Activated T-helper 2 cell treated with anti-CD3 and anti-CD28 coated beads, Interferon-gamma antibody, Interleukin-2, Interleukin-4, amounts not matched to agents 10 μg/mL and 5 μg/mL and 100 μg/mL, durations not matched to agents 14 hours and 24 hours and 36 hours (primary cell): ENCODE measurements around the gene PRRT3. TPM values are rescaled to one million over a fixed set of nuclear protein-coding genes. Genes with fewer than 3 reads are reported as not detected.

Experiments used
- DNase-seq: peaks from one replicate; pipeline ENCODE4 v3.0.0; 2021; ENCODE audit warnings: low spot score
- H3K27ac Mint-ChIP-seq: one replicate; pipeline ENCODE4 v1.8.0; 2021; ENCODE audit warnings: mixed read lengths
- H3K27me3 Mint-ChIP-seq: one replicate; pipeline ENCODE4 v1.8.0; 2021; ENCODE audit warnings: low read depth, mixed read lengths
- H3K36me3 Mint-ChIP-seq: one replicate; pipeline ENCODE4 v1.8.0; 2021; ENCODE audit warnings: low read depth, mixed read lengths
- H3K4me1 Mint-ChIP-seq: one replicate; pipeline ENCODE4 v1.8.0; 2021; ENCODE audit warnings: low read depth, mixed read lengths
- H3K4me3 Mint-ChIP-seq: one replicate; pipeline ENCODE4 v1.8.0; 2021; ENCODE audit warnings: low read depth, mild to moderate bottlenecking, moderate library complexity, mixed read lengths
- H3K9me3 Mint-ChIP-seq: one replicate; pipeline ENCODE4 v1.8.0; 2021; ENCODE audit warnings: mixed read lengths
- intact Hi-C: fragments of 100-400 bp; cut with micrococcal nuclease; formaldehyde crosslinking; loops from one replicate; pipeline ENCODE4 v1.15.1; 2023
- total RNA-seq: library from RNA; stranded (reverse); gene quantifications from 2 replicates; pipeline ENCODE4 v1.2.3, GENCODE V29; 2022

PRRT3 gene
- total RNA-seq, 1 donor from 2014 or later: 10.7 TPM

GRCh38 chr3:9932535-9932842 lies 19.7 kb downstream of the PRRT3 start:
- peaks cover 29% of the 10 kb centered on the region for H3K4me1 Mint-ChIP-seq
- H3K36me3 Mint-ChIP-seq: peaks cover 20% of the 10 kb centered on the region
- H3K9me3 Mint-ChIP-seq: no peaks in the 10 kb centered on the region
- no peak for DNase-seq
- peak overlapping the region; percentile 98 for H3K4me3 Mint-ChIP-seq
- peak overlapping the region; percentile 90 for H3K27ac Mint-ChIP-seq
- H3K27me3 Mint-ChIP-seq: no peaks in the 10 kb centered on the region
- intact Hi-C loops: loop anchor here (2.0 to 10.0 kb wide), 9 partner anchors 14 to 390 kb away; partner anchors contain the start of genes ARPC4, EMC3, FANCD2 and IL17RC

DNA sequence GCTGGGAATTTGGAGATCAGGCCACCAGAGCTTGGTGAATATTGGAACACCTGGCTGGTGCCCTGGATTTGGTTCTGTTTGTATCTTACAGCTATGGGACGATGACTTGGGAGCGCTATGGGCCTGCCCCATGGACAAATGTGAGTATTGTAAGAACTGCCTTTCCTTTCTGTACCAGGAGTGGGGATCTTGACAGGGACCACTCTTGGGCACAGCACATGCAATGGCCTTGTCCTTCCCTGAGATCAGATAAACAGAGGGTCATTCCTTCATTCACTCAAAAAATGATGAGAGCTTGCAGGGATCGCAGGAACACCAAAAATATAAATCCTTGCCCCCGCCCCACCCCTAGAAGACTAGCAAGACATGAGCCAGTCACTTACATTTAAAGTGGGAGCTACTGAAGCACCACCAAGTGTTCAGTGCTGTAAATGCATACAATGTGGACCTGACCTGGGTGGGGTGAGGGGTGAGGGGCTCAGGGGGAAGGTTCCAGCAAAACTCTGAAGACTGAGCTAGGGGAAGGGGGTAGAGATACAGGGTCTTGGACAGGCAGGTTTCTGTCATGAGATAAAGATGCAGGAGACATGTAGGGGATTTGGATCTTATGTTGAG lies 21.3 kb downstream of the PRRT3 start:
- H3K27me3 Mint-ChIP-seq: no peaks in the 10 kb centered on the region
- intact Hi-C loops: loop anchor here (5.0 to 10.0 kb wide), 4 partner anchors 96 to 391 kb away; partner anchors contain the start of genes ARPC4, FANCD2, SEC13 and TADA3
- H3K27ac Mint-ChIP-seq: no peak overlapping the region
- no peaks in the 10 kb centered on the region for H3K9me3 Mint-ChIP-seq
- DNase-seq: no peak
- peak overlapping the region; percentile 54 for H3K4me3 Mint-ChIP-seq
- peaks cover 26% of the 10 kb centered on the region for H3K4me1 Mint-ChIP-seq
- peaks cover 11% of the 10 kb centered on the region for H3K36me3 Mint-ChIP-seq

DNA sequence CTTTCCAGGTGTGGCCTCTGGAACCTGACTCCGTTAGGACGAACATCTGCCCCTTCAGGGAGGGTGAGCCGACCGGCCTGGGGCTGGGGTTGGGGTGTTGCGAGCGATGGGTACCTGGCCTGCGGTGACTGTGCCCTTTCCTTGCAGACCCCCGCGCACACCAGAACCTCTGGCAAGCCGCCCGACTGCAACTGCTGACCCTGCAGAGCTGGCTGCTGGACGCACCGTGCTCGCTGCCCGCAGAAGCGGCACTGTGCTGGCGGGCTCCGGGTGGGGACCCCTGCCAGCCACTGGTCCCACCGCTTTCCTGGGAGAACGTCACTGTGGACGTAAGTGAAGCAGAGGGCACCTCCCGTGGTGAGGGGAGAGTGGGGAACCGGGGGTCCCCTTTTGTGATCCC lies 24.1 kb downstream of the PRRT3 start:
- no peak overlapping the region for H3K4me3 Mint-ChIP-seq
- DNase-seq: no peak
- H3K27ac Mint-ChIP-seq: no peak overlapping the region
- peaks cover 14% of the 10 kb centered on the region for H3K27me3 Mint-ChIP-seq
- peaks cover 10% of the 10 kb centered on the region for H3K4me1 Mint-ChIP-seq
- H3K9me3 Mint-ChIP-seq: no peaks in the 10 kb centered on the region
- no peaks in the 10 kb centered on the region for H3K36me3 Mint-ChIP-seq
- intact Hi-C loops: no loop called here

GRCh38 chr3:9918261-9919038 lies 33.8 kb downstream of the PRRT3 start:
- H3K4me3 Mint-ChIP-seq: no peak overlapping the region
- no peak overlapping the region for H3K27ac Mint-ChIP-seq
- H3K9me3 Mint-ChIP-seq: no peaks in the 10 kb centered on the region
- H3K36me3 Mint-ChIP-seq: no peaks in the 10 kb centered on the region
- peaks cover 6% of the 10 kb centered on the region for H3K4me1 Mint-ChIP-seq
- H3K27me3 Mint-ChIP-seq: peaks cover 14% of the 10 kb centered on the region
- no peak for DNase-seq
- intact Hi-C loops: no loop called here

DNA sequence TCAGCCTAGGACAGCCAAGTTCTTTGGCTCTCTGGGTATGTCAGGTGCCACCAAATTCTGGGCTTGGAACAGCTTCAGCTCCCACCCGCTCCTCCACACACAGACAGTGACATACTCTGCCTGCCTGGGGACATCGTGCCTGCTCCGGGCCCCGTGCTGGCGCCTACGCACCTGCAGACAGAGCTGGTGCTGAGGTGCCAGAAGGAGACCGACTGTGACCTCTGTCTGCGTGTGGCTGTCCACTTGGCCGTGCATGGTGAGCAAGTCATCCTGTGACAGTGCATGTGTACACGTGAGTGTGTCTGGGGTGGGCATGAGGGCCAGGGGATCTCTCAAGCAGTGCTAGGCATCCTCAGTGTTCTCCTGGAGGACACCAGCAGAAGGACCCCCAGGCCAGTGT lies 34.4 kb downstream of the PRRT3 start:
- intact Hi-C loops: loop anchor here (2.0 kb wide), 1 partner anchor 15 kb away; the partner anchor contains the start of gene CRELD1
- H3K36me3 Mint-ChIP-seq: no peaks in the 10 kb centered on the region
- no peak overlapping the region for H3K4me3 Mint-ChIP-seq
- no peak overlapping the region for H3K27ac Mint-ChIP-seq
- H3K9me3 Mint-ChIP-seq: no peaks in the 10 kb centered on the region
- no peak for DNase-seq
- H3K4me1 Mint-ChIP-seq: peaks cover 6% of the 10 kb centered on the region
- H3K27me3 Mint-ChIP-seq: peaks cover 12% of the 10 kb centered on the region

DNA sequence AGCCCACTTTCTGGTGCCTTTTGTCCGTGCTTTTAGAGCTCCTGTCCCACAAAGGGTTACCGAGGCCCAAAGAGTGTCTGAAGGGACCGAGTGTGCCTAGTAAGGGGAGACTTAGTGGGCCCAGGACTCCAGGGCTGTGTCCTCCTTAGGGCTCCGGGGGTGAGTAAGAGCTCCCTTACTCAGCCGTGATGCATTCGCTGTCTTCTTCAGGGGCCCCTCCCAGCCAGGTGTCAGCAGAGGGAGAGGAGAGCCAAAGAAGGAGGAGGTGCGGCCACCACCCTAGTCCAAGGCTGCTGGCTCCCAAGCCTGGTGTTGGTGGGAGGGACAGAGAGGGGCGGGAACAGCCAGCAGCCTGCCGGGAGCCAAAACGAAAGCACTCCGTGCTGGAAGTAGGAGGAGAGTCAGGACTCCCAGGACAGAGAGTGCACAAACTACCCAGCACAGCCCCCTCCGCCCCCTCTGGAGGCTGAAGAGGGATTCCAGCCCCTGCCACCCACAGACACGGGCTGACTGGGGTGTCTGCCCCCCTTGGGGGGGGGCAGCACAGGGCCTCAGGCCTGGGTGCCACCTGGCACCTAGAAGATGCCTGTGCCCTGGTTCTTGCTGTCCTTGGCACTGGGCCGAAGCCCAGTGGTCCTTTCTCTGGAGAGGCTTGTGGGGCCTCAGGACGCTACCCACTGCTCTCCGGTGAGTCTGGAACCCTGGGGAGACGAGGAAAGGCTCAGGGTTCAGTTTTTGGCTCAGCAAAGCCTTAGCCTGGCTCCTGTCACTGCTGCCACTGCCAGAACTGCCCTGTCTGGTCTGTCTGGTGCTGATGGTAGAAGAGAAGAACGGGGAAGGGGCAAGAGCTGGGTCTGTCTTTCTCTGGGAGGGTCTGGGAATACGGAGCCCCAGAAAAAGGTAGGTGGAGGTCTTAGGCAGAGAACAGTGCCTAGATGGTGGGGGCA lies 35.2 kb downstream of the PRRT3 start, which contains the start of gene IL17RC:
Gene IL17RC (plus strand): TSS at position 365 of the 947 bp plus-strand sequence. CDS start 218 bp downstream, at position 583.
- no peak for DNase-seq
- no peak within 1 kb of the TSS for H3K27ac Mint-ChIP-seq
- H3K4me3 Mint-ChIP-seq: peak within 1 kb of the TSS; percentile 68
- no peaks in the 10 kb centered on the region for H3K36me3 Mint-ChIP-seq
- peaks cover 10% of the 10 kb centered on the region for H3K27me3 Mint-ChIP-seq
- H3K9me3 Mint-ChIP-seq: peaks cover 3% of the 10 kb centered on the region
- intact Hi-C loops: loop anchor here (2.0 kb wide), 1 partner anchor 16 kb away; the partner anchor contains the start of gene CRELD1
- peaks cover 12% of the 10 kb centered on the region for H3K4me1 Mint-ChIP-seq

DNA sequence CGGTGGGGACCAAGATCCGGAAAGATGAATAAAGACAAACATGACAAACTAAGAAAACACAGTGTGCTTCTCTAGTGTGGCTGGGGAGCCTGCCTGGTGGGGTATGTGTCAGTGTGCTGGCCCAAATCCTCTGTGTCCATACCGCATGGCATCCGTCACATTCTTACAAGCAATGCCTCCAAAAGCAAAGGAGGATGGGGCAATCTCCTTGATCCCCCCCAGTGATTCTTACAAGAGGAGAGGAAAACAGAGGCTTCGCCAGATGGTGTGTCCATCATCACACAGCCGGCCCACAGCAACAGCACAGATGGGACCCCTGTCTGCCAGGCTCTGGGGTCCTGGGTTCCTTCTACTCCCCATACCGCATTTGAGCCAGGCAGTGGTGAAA lies 35.9 kb downstream of the PRRT3 start:
- peaks cover 3% of the 10 kb centered on the region for H3K9me3 Mint-ChIP-seq
- H3K4me1 Mint-ChIP-seq: peaks cover 12% of the 10 kb centered on the region
- no peaks in the 10 kb centered on the region for H3K36me3 Mint-ChIP-seq
- peaks cover 10% of the 10 kb centered on the region for H3K27me3 Mint-ChIP-seq
- intact Hi-C loops: loop anchor here (2.0 kb wide), 1 partner anchor 16 kb away; the partner anchor contains the start of gene CRELD1
- H3K27ac Mint-ChIP-seq: no peak overlapping the region
- H3K4me3 Mint-ChIP-seq: peak overlapping the region; percentile 68
- DNase-seq: no peak

GRCh38 chr3:9915254-9916141 lies 36.7 kb downstream of the PRRT3 start:
- Mint-ChIP-seq H3K4me1 (peaks cover 12% of the 10 kb centered on the region), H3K27ac (no peak overlapping the region), H3K36me3 (no peaks in the 10 kb centered on the region), H3K4me3 (peak overlapping the region; percentile 68), H3K9me3 (peaks cover 3% of the 10 kb centered on the region), H3K27me3 (peaks cover 13% of the 10 kb centered on the region)
- intact Hi-C loops: loop anchor here (2.0 kb wide), 2 partner anchors 17 to 25 kb away; partner anchors contain the start of genes CRELD1 and JAGN1
- no peak for DNase-seq

DNA sequence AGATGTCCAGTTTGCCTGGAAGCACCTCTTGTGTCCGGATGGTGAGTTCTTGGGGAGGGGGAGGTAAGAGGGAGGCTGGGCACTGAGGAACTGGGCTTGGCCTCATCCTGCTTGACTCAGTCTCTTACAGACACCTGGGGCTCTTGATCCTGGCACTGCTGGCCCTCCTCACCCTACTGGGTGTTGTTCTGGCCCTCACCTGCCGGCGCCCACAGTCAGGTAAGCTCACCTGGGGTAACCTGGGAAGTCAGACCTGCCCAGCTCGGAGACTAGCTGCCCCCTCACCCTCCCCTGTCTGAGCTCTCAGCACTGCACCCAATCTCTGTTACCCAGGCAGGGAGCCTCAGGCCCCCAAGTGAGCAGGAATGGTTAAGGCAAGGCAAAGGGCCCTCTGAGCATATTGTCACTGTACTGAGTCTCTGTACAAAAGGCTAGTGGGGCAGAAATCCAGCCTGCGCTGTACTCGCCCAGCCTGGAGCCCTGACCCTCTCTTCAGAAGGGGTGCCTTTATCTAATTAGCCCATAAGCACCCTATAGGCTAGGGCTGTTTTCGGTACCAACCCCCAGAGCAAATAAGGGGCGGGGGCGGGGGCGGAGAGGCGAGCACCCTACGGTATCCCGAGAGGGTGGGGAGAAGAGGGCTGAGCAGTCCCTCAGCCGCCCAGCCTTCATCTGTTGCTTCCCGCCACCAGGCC lies 37.5 kb downstream of the PRRT3 start:
- Mint-ChIP-seq H3K27ac (no peak overlapping the region), H3K4me3 (peak overlapping the region; percentile 39), H3K36me3 (no peaks in the 10 kb centered on the region), H3K27me3 (peaks cover 15% of the 10 kb centered on the region), H3K4me1 (peaks cover 13% of the 10 kb centered on the region), H3K9me3 (peaks cover 3% of the 10 kb centered on the region)
- intact Hi-C loops: loop anchor here (2.0 kb wide), 1 partner anchor 24 kb away; the partner anchor contains the start of gene JAGN1
- no peak for DNase-seq

DNA sequence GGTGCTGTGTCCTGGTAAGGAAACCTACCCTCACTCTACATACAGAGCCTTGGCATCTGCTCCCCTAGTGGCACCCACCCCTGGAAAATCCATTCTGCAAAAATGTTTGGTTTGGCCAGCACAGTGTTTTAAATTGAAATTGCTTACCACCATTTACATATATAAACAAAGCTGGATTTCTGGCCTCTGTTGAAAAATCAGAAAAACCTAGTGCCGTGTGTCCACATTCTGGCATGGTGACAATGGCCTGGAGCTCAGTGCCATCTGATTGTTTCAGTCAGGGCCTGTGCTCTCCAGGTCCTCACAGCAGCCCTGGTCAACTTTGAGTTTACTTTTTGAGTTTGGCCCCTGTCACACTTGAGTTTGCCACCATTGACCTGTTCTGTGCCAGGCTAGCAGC lies 38.2 kb downstream of the PRRT3 start:
- peaks cover 3% of the 10 kb centered on the region for H3K9me3 Mint-ChIP-seq
- intact Hi-C loops: loop anchor here (2.0 kb wide), 1 partner anchor 23 kb away; the partner anchor contains the start of gene JAGN1

GRCh38 chr3:9913601-9914000 lies 38.6 kb downstream of the PRRT3 start:
- Mint-ChIP-seq H3K4me3 (no peak overlapping the region), H3K4me1 (peaks cover 19% of the 10 kb centered on the region), H3K9me3 (peaks cover 3% of the 10 kb centered on the region), H3K36me3 (no peaks in the 10 kb centered on the region), H3K27me3 (peaks cover 20% of the 10 kb centered on the region), H3K27ac (no peak overlapping the region)
- intact Hi-C loops: no loop called here
- DNase-seq: no peak

More for the DNA sequence above, 38.2 kb downstream of the PRRT3 start:
- Mint-ChIP-seq H3K4me1 (peaks cover 19% of the 10 kb centered on the region), H3K27me3 (peaks cover 20% of the 10 kb centered on the region), H3K27ac (no peak overlapping the region), H3K36me3 (no peaks in the 10 kb centered on the region), H3K4me3 (no peak overlapping the region)
- DNase-seq: no peak
